DOHH2 (cell line): ENCODE measurements around the gene PLA2G4B.

ENCODE experiments used
- H3F3A ChIP-seq: fragments of 200-600 bp; sonication (generic), shearing (Covaris generic); 2 replicates; pipeline ENCODE4 v1.6.0; 2016; ENCODE audit warnings: antibody characterized with exemption, mild to moderate bottlenecking; ENCODE audit not compliant: control insufficient read depth, insufficient read depth
- H3K27ac ChIP-seq: fragments of 200-600 bp; sonication (generic); 2 replicates; pipeline ENCODE4 v1.5.1; 2014; ENCODE audit warnings: low read depth, mild to moderate bottlenecking, low read length, moderate library complexity
- H3K27me3 ChIP-seq: fragments of 200-600 bp; sonication (generic); 2 replicates; pipeline ENCODE4 v1.6.1; 2014; ENCODE audit warnings: mild to moderate bottlenecking, low read length, mixed read lengths; ENCODE audit not compliant: control insufficient read depth
- H3K36me3 ChIP-seq: fragments of 200-600 bp; sonication (generic); 2 replicates; pipeline ENCODE4 v1.6.1; 2014; ENCODE audit warnings: mild to moderate bottlenecking, low read length, moderate library complexity, mixed read lengths; ENCODE audit not compliant: control insufficient read depth
- H3K4me1 ChIP-seq: fragments of 200-600 bp; sonication (generic); 2 replicates; pipeline ENCODE4 v1.6.1; 2014; ENCODE audit warnings: mild to moderate bottlenecking, low read length, mixed read lengths; ENCODE audit not compliant: control insufficient read depth
- H3K4me2 ChIP-seq: fragments of 200-600 bp; sonication (generic); 2 replicates; pipeline ENCODE4 v1.6.0; 2014; ENCODE audit warnings: mild to moderate bottlenecking, low read length, moderate library complexity
- H3K4me3 ChIP-seq: fragments of 200-600 bp; sonication (generic); 2 replicates; pipeline ENCODE4 v1.5.1; 2014; ENCODE audit warnings: mild to moderate bottlenecking, low read length, mixed read lengths
- H3K79me2 ChIP-seq: fragments of 200-600 bp; sonication (generic); 2 replicates; pipeline ENCODE4 v1.6.1; 2014; ENCODE audit warnings: mild to moderate bottlenecking, low read length, mixed read lengths; ENCODE audit not compliant: control insufficient read depth
- H3K9me2 ChIP-seq: fragments of 200-600 bp; sonication (generic); replicated peaks from 2 replicates; pipeline ENCODE4 v1.6.1; 2014; ENCODE audit warnings: mild to moderate bottlenecking, low read length, mixed read lengths; ENCODE audit not compliant: control insufficient read depth
- H3K9me3 ChIP-seq: fragments of 200-600 bp; sonication (generic); 2 replicates; pipeline ENCODE4 v1.6.1; 2014; ENCODE audit warnings: antibody characterized with exemption, low read length, mixed read lengths; ENCODE audit not compliant: control insufficient read depth, insufficient read depth
- H4K20me1 ChIP-seq: fragments of 200-600 bp; sonication (generic); 2 replicates; pipeline ENCODE4 v1.6.0; 2014; ENCODE audit warnings: low read depth, mild to moderate bottlenecking, antibody characterized with exemption, low read length, moderate library complexity; ENCODE audit not compliant: control insufficient read depth, insufficient read depth
- EZH2phosphoT487 ChIP-seq: fragments of 200-600 bp; sonication (generic); IDR thresholded peaks from 2 replicates; pipeline ENCODE4 v1.6.1; 2017; ENCODE audit warnings: borderline replicate concordance, mild to moderate bottlenecking, antibody characterized with exemption, low read length, moderate library complexity, mixed read lengths
- TF ChIP-seq, protein P1 (sequence below): fragments of 200-600 bp; sonication (generic); IDR thresholded peaks from one replicate; pipeline ENCODE4 v1.5.1; 2014; ENCODE audit warnings: antibody characterized with exemption, mild to moderate bottlenecking, low read depth, low read length; ENCODE audit not compliant: poor library complexity, severe bottlenecking

The PLA2G4B gene

DNA sequence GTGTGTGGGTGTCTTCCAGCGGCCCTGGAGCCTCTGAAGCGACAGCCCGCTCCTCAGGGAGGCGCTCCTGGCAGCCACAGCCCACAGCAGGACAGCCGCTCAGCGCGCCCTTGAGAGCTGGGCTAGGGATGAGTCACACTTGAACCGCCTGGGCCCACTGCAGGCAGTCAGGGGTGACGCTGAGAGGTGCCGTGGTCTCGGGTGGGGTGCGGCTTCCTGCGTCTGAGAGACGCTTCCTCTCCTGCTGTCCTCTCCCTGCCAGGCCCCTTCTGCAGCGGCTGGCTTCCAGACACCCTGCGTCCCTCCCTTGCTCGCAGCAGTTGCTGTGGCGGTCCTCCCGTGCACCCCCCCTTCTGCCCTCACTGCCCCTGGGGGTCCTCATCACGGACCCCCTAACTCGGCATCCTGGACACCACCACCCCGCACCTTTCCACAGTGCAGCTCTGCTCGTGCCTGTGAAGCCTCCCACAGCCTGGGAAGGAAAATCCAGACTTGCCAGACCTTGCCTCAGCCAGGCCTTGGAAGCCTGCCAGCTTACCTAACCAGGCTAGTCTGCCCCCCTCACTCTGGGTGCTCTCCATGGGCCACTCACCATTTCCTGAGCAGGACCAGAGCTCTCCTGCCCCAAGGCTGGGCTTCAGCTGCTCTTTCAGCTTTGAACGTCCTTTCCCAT, 56.3 kb downstream of the PLA2G4B start:
- H3K27ac ChIP-seq = no peak overlapping the region
- no peak overlapping the region for H3K4me3 ChIP-seq
- no peak for TF ChIP-seq EZH2phosphoT487
- TF ChIP-seq, protein P1, sequence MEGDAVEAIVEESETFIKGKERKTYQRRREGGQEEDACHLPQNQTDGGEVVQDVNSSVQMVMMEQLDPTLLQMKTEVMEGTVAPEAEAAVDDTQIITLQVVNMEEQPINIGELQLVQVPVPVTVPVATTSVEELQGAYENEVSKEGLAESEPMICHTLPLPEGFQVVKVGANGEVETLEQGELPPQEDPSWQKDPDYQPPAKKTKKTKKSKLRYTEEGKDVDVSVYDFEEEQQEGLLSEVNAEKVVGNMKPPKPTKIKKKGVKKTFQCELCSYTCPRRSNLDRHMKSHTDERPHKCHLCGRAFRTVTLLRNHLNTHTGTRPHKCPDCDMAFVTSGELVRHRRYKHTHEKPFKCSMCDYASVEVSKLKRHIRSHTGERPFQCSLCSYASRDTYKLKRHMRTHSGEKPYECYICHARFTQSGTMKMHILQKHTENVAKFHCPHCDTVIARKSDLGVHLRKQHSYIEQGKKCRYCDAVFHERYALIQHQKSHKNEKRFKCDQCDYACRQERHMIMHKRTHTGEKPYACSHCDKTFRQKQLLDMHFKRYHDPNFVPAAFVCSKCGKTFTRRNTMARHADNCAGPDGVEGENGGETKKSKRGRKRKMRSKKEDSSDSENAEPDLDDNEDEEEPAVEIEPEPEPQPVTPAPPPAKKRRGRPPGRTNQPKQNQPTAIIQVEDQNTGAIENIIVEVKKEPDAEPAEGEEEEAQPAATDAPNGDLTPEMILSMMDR = no peak
- H3K36me3 ChIP-seq = no peaks in the 10 kb centered on the region
- H3K27me3 ChIP-seq = no peaks in the 10 kb centered on the region
- H3K79me2 ChIP-seq = no peaks in the 10 kb centered on the region
- no peaks in the 10 kb centered on the region for H3K9me2 ChIP-seq
- H3F3A ChIP-seq = no peaks in the 10 kb centered on the region
- no peaks in the 10 kb centered on the region for H3K9me3 ChIP-seq
- H4K20me1 ChIP-seq = no peaks in the 10 kb centered on the region
- peak overlapping the region; percentile 41 for H3K4me2 ChIP-seq
- H3K4me1 ChIP-seq = peaks cover 23% of the 10 kb centered on the region

DNA sequence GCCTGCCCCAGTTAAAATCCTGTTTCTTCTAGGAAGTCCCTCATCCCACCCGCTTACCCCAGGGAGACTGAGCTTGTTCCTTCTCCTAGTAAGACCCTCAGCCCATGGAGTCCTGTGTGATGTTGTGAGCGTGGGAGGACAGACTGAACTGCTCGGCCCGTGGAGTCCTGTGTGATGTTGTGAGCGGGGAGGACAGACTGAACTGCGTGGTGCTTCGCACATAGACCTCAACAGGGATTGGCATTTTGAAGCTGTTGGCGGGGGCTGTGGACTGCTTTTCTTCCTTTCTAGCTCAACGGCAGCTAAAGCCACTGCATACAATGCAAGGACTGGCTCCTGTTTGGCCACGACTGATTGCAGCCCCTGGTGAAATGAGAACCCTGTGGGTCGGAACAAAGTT, 56.8 kb downstream of the PLA2G4B start:
- no peak overlapping the region for H3K4me3 ChIP-seq
- TF ChIP-seq EZH2phosphoT487 = no peak
- TF ChIP-seq, protein P1 = no peak
- H3K4me1 ChIP-seq = peaks cover 23% of the 10 kb centered on the region
- H3K27ac ChIP-seq = no peak overlapping the region
- H3K9me2 ChIP-seq = no peaks in the 10 kb centered on the region
- no peaks in the 10 kb centered on the region for H3F3A ChIP-seq
- no peaks in the 10 kb centered on the region for H3K36me3 ChIP-seq
- no peaks in the 10 kb centered on the region for H3K9me3 ChIP-seq
- H3K79me2 ChIP-seq = no peaks in the 10 kb centered on the region
- H4K20me1 ChIP-seq = no peaks in the 10 kb centered on the region
- no peak overlapping the region for H3K4me2 ChIP-seq
- no peaks in the 10 kb centered on the region for H3K27me3 ChIP-seq

DNA sequence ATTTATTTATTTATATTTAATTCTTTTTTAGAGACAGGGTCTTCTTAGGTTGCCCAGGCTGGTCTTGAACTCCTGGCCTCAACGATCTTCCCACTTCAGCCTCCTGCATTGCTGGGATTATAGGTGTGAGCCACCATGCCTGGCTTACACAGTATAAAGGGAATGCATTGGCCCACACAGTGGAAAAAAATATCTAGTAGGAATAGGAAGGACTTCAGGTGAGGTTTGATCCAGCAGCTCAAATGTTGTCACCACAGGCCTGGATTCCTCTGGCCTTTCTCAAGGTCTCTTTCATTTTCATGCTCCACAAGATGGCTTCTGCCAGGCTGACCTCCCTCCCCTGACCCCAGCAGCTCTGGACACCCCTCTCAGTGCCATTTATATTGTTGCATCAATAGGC, 57.3 kb downstream of the PLA2G4B start:
- no peak overlapping the region for H3K4me3 ChIP-seq
- no peaks in the 10 kb centered on the region for H3K79me2 ChIP-seq
- peaks cover 23% of the 10 kb centered on the region for H3K4me1 ChIP-seq
- no peaks in the 10 kb centered on the region for H3K27me3 ChIP-seq
- TF ChIP-seq, protein P1 = no peak
- TF ChIP-seq EZH2phosphoT487 = no peak
- H3K36me3 ChIP-seq = no peaks in the 10 kb centered on the region
- H3K27ac ChIP-seq = no peak overlapping the region
- no peaks in the 10 kb centered on the region for H3K9me3 ChIP-seq
- H3K9me2 ChIP-seq = no peaks in the 10 kb centered on the region
- H3F3A ChIP-seq = no peaks in the 10 kb centered on the region
- no peak overlapping the region for H3K4me2 ChIP-seq
- no peaks in the 10 kb centered on the region for H4K20me1 ChIP-seq
